ENCODE measurements around the gene CDCA7L.

DNA sequence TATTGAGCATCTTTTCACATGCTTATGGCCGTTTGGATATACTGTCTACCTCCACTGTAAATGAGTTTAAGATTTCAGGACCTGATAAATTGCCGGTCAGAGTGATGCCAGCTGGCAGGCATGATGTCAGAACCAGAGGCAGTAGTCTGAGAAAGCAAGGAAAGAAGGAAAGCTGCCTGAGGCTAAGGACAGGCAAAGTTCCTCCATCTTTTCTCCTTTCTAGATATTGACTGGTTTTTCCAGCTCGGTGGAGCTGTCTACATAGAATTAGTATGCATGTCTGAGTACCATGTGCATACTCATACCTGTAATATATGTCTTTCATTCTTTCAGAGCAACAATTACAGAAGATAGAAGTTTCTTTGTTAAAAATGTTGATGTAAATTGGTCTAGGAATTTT is 52.3 kb downstream of the CDCA7L start:
- no peak for TF ChIP-seq YY1 (IDR thresholded peaks at IDR 0.05)
- TF ChIP-seq, protein P1, sequence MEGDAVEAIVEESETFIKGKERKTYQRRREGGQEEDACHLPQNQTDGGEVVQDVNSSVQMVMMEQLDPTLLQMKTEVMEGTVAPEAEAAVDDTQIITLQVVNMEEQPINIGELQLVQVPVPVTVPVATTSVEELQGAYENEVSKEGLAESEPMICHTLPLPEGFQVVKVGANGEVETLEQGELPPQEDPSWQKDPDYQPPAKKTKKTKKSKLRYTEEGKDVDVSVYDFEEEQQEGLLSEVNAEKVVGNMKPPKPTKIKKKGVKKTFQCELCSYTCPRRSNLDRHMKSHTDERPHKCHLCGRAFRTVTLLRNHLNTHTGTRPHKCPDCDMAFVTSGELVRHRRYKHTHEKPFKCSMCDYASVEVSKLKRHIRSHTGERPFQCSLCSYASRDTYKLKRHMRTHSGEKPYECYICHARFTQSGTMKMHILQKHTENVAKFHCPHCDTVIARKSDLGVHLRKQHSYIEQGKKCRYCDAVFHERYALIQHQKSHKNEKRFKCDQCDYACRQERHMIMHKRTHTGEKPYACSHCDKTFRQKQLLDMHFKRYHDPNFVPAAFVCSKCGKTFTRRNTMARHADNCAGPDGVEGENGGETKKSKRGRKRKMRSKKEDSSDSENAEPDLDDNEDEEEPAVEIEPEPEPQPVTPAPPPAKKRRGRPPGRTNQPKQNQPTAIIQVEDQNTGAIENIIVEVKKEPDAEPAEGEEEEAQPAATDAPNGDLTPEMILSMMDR (IDR thresholded peaks at IDR 0.05; ENCODE audit: low read depth, low read length, missing input control), result no peak
- no peak for TF ChIP-seq RAD21 (IDR thresholded peaks at IDR 0.05)
- no peak for TF ChIP-seq GABPA (IDR thresholded peaks at IDR 0.05 in 1 of 2, conservative IDR thresholded peaks at IDR 0.05 in 1 of 2)
- TF ChIP-seq, protein P2, sequence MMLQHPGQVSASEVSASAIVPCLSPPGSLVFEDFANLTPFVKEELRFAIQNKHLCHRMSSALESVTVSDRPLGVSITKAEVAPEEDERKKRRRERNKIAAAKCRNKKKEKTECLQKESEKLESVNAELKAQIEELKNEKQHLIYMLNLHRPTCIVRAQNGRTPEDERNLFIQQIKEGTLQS (IDR thresholded peaks at IDR 0.05), result no peak
- no peak for TF ChIP-seq JUND (IDR thresholded peaks at IDR 0.05)
- TF ChIP-seq, protein P3, sequence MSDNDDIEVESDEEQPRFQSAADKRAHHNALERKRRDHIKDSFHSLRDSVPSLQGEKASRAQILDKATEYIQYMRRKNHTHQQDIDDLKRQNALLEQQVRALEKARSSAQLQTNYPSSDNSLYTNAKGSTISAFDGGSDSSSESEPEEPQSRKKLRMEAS (IDR thresholded peaks at IDR 0.05), result no peak
- TF ChIP-seq, protein P4, sequence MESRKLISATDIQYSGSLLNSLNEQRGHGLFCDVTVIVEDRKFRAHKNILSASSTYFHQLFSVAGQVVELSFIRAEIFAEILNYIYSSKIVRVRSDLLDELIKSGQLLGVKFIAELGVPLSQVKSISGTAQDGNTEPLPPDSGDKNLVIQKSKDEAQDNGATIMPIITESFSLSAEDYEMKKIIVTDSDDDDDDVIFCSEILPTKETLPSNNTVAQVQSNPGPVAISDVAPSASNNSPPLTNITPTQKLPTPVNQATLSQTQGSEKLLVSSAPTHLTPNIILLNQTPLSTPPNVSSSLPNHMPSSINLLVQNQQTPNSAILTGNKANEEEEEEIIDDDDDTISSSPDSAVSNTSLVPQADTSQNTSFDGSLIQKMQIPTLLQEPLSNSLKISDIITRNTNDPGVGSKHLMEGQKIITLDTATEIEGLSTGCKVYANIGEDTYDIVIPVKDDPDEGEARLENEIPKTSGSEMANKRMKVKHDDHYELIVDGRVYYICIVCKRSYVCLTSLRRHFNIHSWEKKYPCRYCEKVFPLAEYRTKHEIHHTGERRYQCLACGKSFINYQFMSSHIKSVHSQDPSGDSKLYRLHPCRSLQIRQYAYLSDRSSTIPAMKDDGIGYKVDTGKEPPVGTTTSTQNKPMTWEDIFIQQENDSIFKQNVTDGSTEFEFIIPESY (IDR thresholded peaks at IDR 0.05), result no peak
- TF ChIP-seq, protein P5, sequence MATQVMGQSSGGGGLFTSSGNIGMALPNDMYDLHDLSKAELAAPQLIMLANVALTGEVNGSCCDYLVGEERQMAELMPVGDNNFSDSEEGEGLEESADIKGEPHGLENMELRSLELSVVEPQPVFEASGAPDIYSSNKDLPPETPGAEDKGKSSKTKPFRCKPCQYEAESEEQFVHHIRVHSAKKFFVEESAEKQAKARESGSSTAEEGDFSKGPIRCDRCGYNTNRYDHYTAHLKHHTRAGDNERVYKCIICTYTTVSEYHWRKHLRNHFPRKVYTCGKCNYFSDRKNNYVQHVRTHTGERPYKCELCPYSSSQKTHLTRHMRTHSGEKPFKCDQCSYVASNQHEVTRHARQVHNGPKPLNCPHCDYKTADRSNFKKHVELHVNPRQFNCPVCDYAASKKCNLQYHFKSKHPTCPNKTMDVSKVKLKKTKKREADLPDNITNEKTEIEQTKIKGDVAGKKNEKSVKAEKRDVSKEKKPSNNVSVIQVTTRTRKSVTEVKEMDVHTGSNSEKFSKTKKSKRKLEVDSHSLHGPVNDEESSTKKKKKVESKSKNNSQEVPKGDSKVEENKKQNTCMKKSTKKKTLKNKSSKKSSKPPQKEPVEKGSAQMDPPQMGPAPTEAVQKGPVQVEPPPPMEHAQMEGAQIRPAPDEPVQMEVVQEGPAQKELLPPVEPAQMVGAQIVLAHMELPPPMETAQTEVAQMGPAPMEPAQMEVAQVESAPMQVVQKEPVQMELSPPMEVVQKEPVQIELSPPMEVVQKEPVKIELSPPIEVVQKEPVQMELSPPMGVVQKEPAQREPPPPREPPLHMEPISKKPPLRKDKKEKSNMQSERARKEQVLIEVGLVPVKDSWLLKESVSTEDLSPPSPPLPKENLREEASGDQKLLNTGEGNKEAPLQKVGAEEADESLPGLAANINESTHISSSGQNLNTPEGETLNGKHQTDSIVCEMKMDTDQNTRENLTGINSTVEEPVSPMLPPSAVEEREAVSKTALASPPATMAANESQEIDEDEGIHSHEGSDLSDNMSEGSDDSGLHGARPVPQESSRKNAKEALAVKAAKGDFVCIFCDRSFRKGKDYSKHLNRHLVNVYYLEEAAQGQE (IDR thresholded peaks at IDR 0.05), result no peak
- no peak for TF ChIP-seq SP1 (IDR thresholded peaks at IDR 0.05)
- no peak for TF ChIP-seq EGR1 (IDR thresholded peaks at IDR 0.05; ENCODE audit: low read depth in 2 of 2)
- TF ChIP-seq FOXA1 (IDR thresholded peaks at IDR 0.05), result no peak
- no peak for TF ChIP-seq FOXA2 (IDR thresholded peaks at IDR 0.05)

All from liver (tissue), 3 donors.